PC-9 (cell line): ENCODE data around the gene ITCH. TPM values are rescaled to one million over a fixed set of nuclear protein-coding genes. Genes with fewer than 3 reads are reported as not detected.

Experiments used
- BruUV-seq: library from RNA; stranded (reverse); fragments of 400-500 nt; replicated peaks from 2 replicates; lab custom pipeline; 2021; lab: Mats Ljungman, UMichigan
- CTCF ChIA-PET: fragments of 300-600 bp; sonication (Branson Sonifier 250); formaldehyde crosslinking; loops from one replicate; lab custom pipeline; 2022; ENCODE audit warnings: antibody characterized with exemption; lab: Charles Lee
- POLR2A ChIA-PET: fragments of 300-600 bp; sonication (Branson Sonifier 250); formaldehyde crosslinking; loops from one replicate; lab custom pipeline; 2022; ENCODE audit warnings: antibody characterized with exemption; ENCODE audit not compliant: unreplicated experiment; lab: Charles Lee
- DNase-seq, 2 experiments: peaks; one replicate each; pipeline versions ENCODE4 v3.0.0 to v3.0.0-alpha.2; 2015 to 2022; ENCODE audit warnings: mixed read lengths in 1 of 2
- H2AFZ ChIP-seq: fragments of 200-600 bp; sonication (generic); 2 replicates; pipeline ENCODE4 v1.8.1; 2017; ENCODE audit warnings: antibody characterized with exemption
- H3F3A ChIP-seq: fragments of 200-600 bp; sonication (generic); 2 replicates; pipeline ENCODE4 v1.8.1; 2017; ENCODE audit warnings: antibody characterized with exemption, mild to moderate bottlenecking, low read depth; ENCODE audit not compliant: insufficient read depth
- H3K27ac ChIP-seq: fragments of 200-600 bp; sonication (generic); 2 replicates; pipeline ENCODE4 v1.6.1; 2016; ENCODE audit warnings: mixed run types
- H3K27me3 ChIP-seq: fragments of 200-600 bp; sonication (generic); 2 replicates; pipeline ENCODE4 v1.6.1; 2016; ENCODE audit warnings: low read depth, mixed run types; ENCODE audit not compliant: insufficient read depth
- H3K36me3 ChIP-seq: fragments of 200-600 bp; sonication (generic); 2 replicates; pipeline ENCODE4 v1.6.1; 2016; ENCODE audit warnings: low read depth, mixed run types
- H3K4me1 ChIP-seq: fragments of 200-600 bp; sonication (generic); replicated peaks from 2 replicates; pipeline ENCODE4 v1.6.1; 2016; ENCODE audit warnings: mixed run types; ENCODE audit not compliant: insufficient read depth
- H3K4me2 ChIP-seq: fragments of 200-600 bp; sonication (generic); 2 replicates; pipeline ENCODE4 v1.6.1; 2017; ENCODE audit warnings: mixed run types
- H3K4me3 ChIP-seq: fragments of 200-600 bp; sonication (generic); 2 replicates; pipeline ENCODE4 v1.6.1; 2016; ENCODE audit warnings: mixed run types
- H3K79me2 ChIP-seq: fragments of 200-600 bp; sonication (generic); 2 replicates; pipeline ENCODE4 v1.6.1; 2017; ENCODE audit warnings: low read depth, mixed run types
- H3K9me2 ChIP-seq: fragments of 200-600 bp; sonication (generic); 2 replicates; pipeline ENCODE4 v1.8.1; 2017; ENCODE audit warnings: mild to moderate bottlenecking; ENCODE audit not compliant: insufficient read depth
- H3K9me3 ChIP-seq: fragments of 200-600 bp; sonication (generic); 2 replicates; pipeline ENCODE4 v1.8.1; 2016; ENCODE audit warnings: low read depth; ENCODE audit not compliant: insufficient read depth
- H4K20me1 ChIP-seq: fragments of 200-600 bp; sonication (generic); 2 replicates; pipeline ENCODE4 v1.8.1; 2017; ENCODE audit not compliant: insufficient read depth
- EZH2 ChIP-seq: fragments of 200-600 bp; sonication (generic); IDR thresholded peaks from 2 replicates; pipeline ENCODE4 v1.8.0; 2017; ENCODE audit warnings: antibody characterized with exemption, low read depth
- intact Hi-C: fragments of 100-400 bp; cut with micrococcal nuclease; formaldehyde crosslinking; loops from one replicate; pipeline ENCODE4 v1.10.0; 2022; ENCODE audit not compliant: unreplicated experiment
- total RNA-seq: library from RNA; stranded (reverse); gene quantifications from 2 replicates; pipeline ENCODE4 v1.2.3, GENCODE V29; 2021
- TF ChIP-seq, protein P1 (sequence below): fragments of 200-600 bp; sonication (generic); conservative IDR thresholded peaks from 2 replicates; pipeline ENCODE4 v1.6.1; 2017; ENCODE audit warnings: mixed run types, antibody characterized with exemption, mild to moderate bottlenecking, moderate library complexity

Gene ITCH
- total RNA-seq, 1 experiment from 2014 or later: 144 TPM

DNA sequence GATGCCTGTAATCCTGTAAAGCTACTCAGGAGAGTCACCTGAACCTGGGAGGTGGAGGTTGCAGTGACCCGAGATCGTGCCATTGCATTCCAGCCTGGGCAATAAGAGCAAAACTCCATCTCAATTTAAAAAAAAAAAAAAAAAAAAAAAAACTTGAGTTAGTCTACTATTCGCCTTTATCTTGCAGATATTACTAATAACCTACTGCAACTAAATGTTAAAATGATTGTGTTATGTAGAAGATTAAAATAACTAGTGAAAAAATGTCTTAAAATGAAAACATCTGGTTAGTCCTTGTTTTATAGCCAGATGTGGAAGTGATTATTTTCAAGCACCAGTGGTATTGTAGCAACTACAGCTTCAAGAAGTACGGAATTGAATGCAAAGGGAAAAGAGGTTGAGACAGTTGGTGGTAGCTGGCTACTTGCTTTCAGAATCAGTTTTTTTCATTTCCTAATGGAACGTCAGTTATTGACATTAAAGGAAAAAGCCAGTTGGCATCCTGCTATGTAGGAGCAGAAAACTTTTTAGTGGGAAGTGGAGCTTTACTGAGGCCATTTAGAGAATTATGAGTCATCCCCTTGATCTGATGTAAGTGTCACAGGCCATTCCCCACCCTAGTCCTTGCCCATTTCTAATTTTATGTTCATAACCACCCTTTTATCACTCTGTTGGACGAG is 109.3 kb downstream of the ITCH start:
- peaks cover 69% of the 10 kb centered on the region for H3F3A ChIP-seq

DNA sequence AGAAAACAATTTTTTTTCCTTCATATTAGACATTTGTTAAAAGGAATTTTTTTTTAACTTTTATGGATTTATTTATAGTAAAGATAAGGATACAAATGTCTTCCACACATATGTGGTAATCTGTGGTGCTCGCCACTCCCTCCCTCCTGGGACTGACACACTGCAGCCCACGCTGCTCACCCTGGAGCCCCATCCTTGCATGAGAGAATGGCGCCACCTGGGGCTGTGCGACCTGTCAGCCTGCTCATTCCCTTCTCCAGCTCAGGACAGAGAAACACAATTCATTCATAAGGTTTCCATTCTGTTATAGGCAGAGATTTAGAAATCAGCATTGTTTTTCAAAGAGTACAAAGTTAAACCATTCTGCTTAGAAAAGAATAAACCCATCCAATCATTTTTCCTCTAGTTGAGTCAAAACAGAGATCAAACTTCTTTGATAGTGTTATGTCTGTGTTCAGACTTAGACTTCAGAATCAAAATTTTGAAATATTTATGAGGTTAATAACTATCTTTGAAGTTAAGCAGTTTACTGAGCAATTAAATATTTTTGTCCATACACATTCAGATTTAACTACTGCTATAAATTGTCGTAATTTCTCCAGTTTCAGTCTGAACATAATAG is 110.3 kb downstream of the ITCH start:
- CTCF ChIA-PET: no interaction called here
- peaks cover 8% of the 10 kb centered on the region; the same call in 1 of the 2 replicates for H3K4me1 ChIP-seq
- no peaks in the 10 kb centered on the region for H3K9me2 ChIP-seq
- no TSS peak for BruUV-seq
- DNase-seq: peak in 1 of 2 experiments; percentile 31
- H2AFZ ChIP-seq: no peak overlapping the region
- H3F3A ChIP-seq: peaks cover 68% of the 10 kb centered on the region
- peaks cover 29% of the 10 kb centered on the region for H4K20me1 ChIP-seq
- H3K4me2 ChIP-seq: no peak overlapping the region
- peaks cover 8% of the 10 kb centered on the region; the same call in 1 of the 2 replicates for H3K79me2 ChIP-seq
- H3K4me3 ChIP-seq: no peak overlapping the region
- intact Hi-C loops: loop anchor here (1.0 kb wide), 1 partner anchor 161 kb away; no protein-coding TSS in a partner anchor
- H3K27me3 ChIP-seq: no peaks in the 10 kb centered on the region
- H3K9me3 ChIP-seq: no peaks in the 10 kb centered on the region
- POLR2A ChIA-PET: interaction anchor here (0.7 kb wide), 1 partner anchor 19 kb away, joined by 3 read pairs; no protein-coding TSS in a partner anchor
- peaks cover 43% of the 10 kb centered on the region for H3K36me3 ChIP-seq
- TF ChIP-seq, protein P1, sequence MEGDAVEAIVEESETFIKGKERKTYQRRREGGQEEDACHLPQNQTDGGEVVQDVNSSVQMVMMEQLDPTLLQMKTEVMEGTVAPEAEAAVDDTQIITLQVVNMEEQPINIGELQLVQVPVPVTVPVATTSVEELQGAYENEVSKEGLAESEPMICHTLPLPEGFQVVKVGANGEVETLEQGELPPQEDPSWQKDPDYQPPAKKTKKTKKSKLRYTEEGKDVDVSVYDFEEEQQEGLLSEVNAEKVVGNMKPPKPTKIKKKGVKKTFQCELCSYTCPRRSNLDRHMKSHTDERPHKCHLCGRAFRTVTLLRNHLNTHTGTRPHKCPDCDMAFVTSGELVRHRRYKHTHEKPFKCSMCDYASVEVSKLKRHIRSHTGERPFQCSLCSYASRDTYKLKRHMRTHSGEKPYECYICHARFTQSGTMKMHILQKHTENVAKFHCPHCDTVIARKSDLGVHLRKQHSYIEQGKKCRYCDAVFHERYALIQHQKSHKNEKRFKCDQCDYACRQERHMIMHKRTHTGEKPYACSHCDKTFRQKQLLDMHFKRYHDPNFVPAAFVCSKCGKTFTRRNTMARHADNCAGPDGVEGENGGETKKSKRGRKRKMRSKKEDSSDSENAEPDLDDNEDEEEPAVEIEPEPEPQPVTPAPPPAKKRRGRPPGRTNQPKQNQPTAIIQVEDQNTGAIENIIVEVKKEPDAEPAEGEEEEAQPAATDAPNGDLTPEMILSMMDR: peak; percentile 35; the same call in 1 of the 2 replicates
- TF ChIP-seq EZH2: no peak
- H3K27ac ChIP-seq: no peak overlapping the region; the same call in 1 of the 2 replicates

More for the DNA sequence above, 109.3 kb downstream of the ITCH start:
- H3K79me2 ChIP-seq: peaks cover 8% of the 10 kb centered on the region; the same call in 1 of the 2 replicates
- POLR2A ChIA-PET: interaction anchor here (0.5 to 0.7 kb wide), 3 partner anchors 20 to 165 kb away, joined by 3 read pairs; no protein-coding TSS in a partner anchor
- TF ChIP-seq, protein P1: no peak
- TF ChIP-seq EZH2: no peak
- no peaks in the 10 kb centered on the region for H3K9me3 ChIP-seq
- peaks cover 41% of the 10 kb centered on the region for H3K36me3 ChIP-seq
- peaks cover 8% of the 10 kb centered on the region; the same call in 1 of the 2 replicates for H3K4me1 ChIP-seq
- CTCF ChIA-PET: interaction anchor here (0.6 to 0.7 kb wide), 2 partner anchors 104 to 266 kb away, joined by 3 read pairs; no protein-coding TSS in a partner anchor
- no TSS peak for BruUV-seq
- no peaks in the 10 kb centered on the region for H3K27me3 ChIP-seq
- H2AFZ ChIP-seq: no peak overlapping the region
- H3K9me2 ChIP-seq: no peaks in the 10 kb centered on the region
- H3K4me3 ChIP-seq: no peak overlapping the region
- no peak for DNase-seq
- H3K27ac ChIP-seq: peak overlapping the region; percentile 38
- H3K4me2 ChIP-seq: no peak overlapping the region
- intact Hi-C loops: no loop called here
- H4K20me1 ChIP-seq: peaks cover 29% of the 10 kb centered on the region

DNA sequence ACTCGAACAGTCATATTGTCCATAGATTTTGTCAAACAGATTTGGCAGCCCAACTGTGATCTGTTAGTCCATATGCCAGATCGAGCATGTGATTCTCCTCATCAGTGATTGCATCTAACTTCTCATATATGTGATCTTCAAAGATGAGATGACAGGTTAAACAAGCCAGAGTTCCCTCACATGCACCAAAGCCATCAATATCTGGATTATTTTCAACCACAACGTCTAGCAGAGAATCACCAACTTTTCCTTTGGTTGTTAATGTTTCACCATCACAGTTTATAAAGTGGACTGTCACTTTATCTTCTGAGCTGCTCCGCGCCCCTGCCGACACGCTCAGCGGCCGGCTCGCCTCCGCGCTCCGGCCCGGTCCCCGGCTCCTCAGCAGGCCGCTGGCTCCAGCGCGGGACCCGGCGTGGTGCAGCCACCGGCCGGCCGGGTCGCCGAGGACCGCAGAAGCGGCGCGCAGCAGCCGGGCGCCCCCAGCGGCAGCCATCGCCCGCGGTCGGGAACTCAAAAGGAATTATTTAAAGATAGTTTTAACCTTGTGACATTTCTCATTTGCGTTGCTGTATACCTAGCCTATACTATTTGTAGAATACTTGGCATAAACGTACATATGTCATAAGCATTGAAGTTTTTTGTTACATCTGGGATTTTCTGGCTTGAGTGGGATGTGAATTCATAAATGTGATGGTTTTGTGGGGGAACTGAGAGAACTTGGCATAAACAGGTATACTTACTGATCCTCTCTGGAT is 113.1 kb downstream of the ITCH start:
- ChIA-PET POLR2A (no interaction called here), CTCF (no interaction called here)
- DNase-seq: no peak
- no peak overlapping the region for H2AFZ ChIP-seq
- H4K20me1 ChIP-seq: peaks cover 21% of the 10 kb centered on the region
- no peaks in the 10 kb centered on the region for H3K9me3 ChIP-seq
- H3K4me2 ChIP-seq: no peak overlapping the region
- no peak overlapping the region for H3K27ac ChIP-seq
- intact Hi-C loops: no loop called here
- H3K4me3 ChIP-seq: no peak overlapping the region
- H3K36me3 ChIP-seq: peaks cover 55% of the 10 kb centered on the region
- 0 out of 2 replicates have a peak, but pooled peaks cover 3% of the 10 kb centered on the region for H3K79me2 ChIP-seq
- peaks cover 8% of the 10 kb centered on the region; the same call in 1 of the 2 replicates for H3K4me1 ChIP-seq
- no peaks in the 10 kb centered on the region for H3K27me3 ChIP-seq
- TF ChIP-seq, protein P1: no peak
- TF ChIP-seq EZH2: no peak
- H3F3A ChIP-seq: peaks cover 58% of the 10 kb centered on the region
- no peaks in the 10 kb centered on the region for H3K9me2 ChIP-seq
- BruUV-seq: no TSS peak
